Body of pancreas (tissue), 4 donors: ENCODE measurements around the gene TEX13B. TPM values are rescaled to one million over a fixed set of nuclear protein-coding genes. Genes with fewer than 3 reads are reported as not detected.
"Not testable (repeated sequence)": the region's sequence is repeated elsewhere in the genome, so short reads cannot be mapped to it uniquely, and the experiment has no call there.

Experiments
- ATAC-seq: fragments of 150-250 bp; one replicate; pipeline ENCODE4 v1.9.1; 2016
- DNase-seq, 4 donors: peaks; one replicate each; pipeline ENCODE4 v3.0.0-alpha.2; 2019
- H3K27ac ChIP-seq, 4 donors: fragments of 200-600 bp; sonication (generic); 1 replicate in 3 of 4; 2 replicates in 1 of 4; pipeline versions ENCODE4 v1.5.1 to v1.6.1; 2016 to 2019; ENCODE audit warnings: mild to moderate bottlenecking in 1 of 4, mixed read lengths in 1 of 4, moderate library complexity in 1 of 4
- H3K27me3 ChIP-seq, 2 donors: fragments of 200-600 bp; sonication (generic); one replicate each; pipeline ENCODE4 v1.6.0; 2016; ENCODE audit warnings: mild to moderate bottlenecking in 1 of 2
- H3K36me3 ChIP-seq, 2 donors: fragments of 200-600 bp; sonication (generic); replicated peaks in 1 of 2; 2 replicates each; pipeline ENCODE4 v1.5.1; 2016; ENCODE audit warnings: low read depth in 2 of 2; ENCODE audit not compliant: insufficient read depth in 1 of 2
- H3K4me1 ChIP-seq: fragments of 200-600 bp; sonication (generic); one replicate; pipeline ENCODE4 v1.6.0; 2016
- H3K4me3 ChIP-seq, 2 donors: fragments of 200-600 bp; sonication (generic); 1 replicate in 1 of 2; 2 replicates in 1 of 2; pipeline ENCODE4 v1.5.1; 2016 to 2019
- H3K9me3 ChIP-seq, 3 donors: fragments of 200-600 bp; sonication (generic); 1 replicate in 2 of 3; 2 replicates in 1 of 3; pipeline ENCODE4 v1.5.1; 2016
- CTCF ChIP-seq, 7 experiments: fragments of 450-650 bp in 4 of 7; fragments of 200-600 bp in 3 of 7; sonication (generic) in 3 of 7; IDR thresholded peaks; one replicate each; pipeline ENCODE4 v1.5.1; 2016 to 2019; ENCODE audit warnings: antibody characterized with exemption in 7 of 7
- POLR2A ChIP-seq, 3 donors: fragments of 450-650 bp; IDR thresholded peaks; one replicate each; pipeline ENCODE4 v1.6.1; 2016; ENCODE audit warnings: antibody characterized with exemption in 3 of 3, mild to moderate bottlenecking in 2 of 3
- WGBS, 2 donors: methylation state at CpG; one replicate each; pipeline ENCODE4 v1.1.5; 2017; 5-methylcytosine and 5-hydroxymethylcytosine counted together
- intact Hi-C: fragments of 100-400 bp; cut with DNase I; formaldehyde crosslinking; loops from one replicate; pipeline ENCODE4 v1.15.1; 2023
- total RNA-seq, 2 donors: library from RNA; depleted of rRNA; stranded (reverse); fragments of >200 nt; gene quantifications; one replicate each; pipeline ENCODE4 v1.1.0, GENCODE V29; 2016

TEX13B gene
- total RNA-seq, 2 donors from 2014 or later = not detected

- 77 to 80% methylated on average over 3 of the region's 3 CpGs for WGBS, 2 donors
- no peak for DNase-seq
These were observed 10.5 kb downstream of the TEX13B start for GRCh38 chrX:107971636-107972035.

GRCh38 chrX:107970073-107970472 is 12.1 kb downstream of the TEX13B start:
- H3K27ac ChIP-seq = no peak overlapping the region
- intact Hi-C loops = no loop called here
- whole genome bisulfite sequencing, 2 donors = 58 to 64% methylated on average over 2 of the region's 2 CpGs
- TF ChIP-seq POLR2A (IDR thresholded peaks at IDR 0.05) (no peak), CTCF (IDR thresholded peaks at IDR 0.05) (no peak)
- H3K4me3 ChIP-seq = no peak overlapping the region
- H3K27me3 ChIP-seq = no peaks in the 10 kb centered on the region
- H3K36me3 ChIP-seq = no peaks in the 10 kb centered on the region
- DNase-seq (no peak), ATAC-seq (no peak)
- H3K4me1 ChIP-seq = no peaks in the 10 kb centered on the region
- no peaks in the 10 kb centered on the region for H3K9me3 ChIP-seq

More at GRCh38 chrX:107971636-107972035, 10.5 kb downstream of the TEX13B start:
- Histone ChIP-seq H3K4me1 (no peaks in the 10 kb centered on the region), H3K9me3 (no peaks in the 10 kb centered on the region), H3K27ac (no peak overlapping the region), H3K36me3 (no peaks in the 10 kb centered on the region), H3K4me3 (no peak overlapping the region), H3K27me3 (no peaks in the 10 kb centered on the region)
- ATAC-seq = no peak
- TF ChIP-seq CTCF (IDR thresholded peaks at IDR 0.05) (no peak), POLR2A (IDR thresholded peaks at IDR 0.05) (no peak)
- intact Hi-C loops = no loop called here

GRCh38 chrX:107968623-107969022 is 13.5 kb downstream of the TEX13B start:
- 86 to 89% methylated on average over 5 of the region's 5 CpGs for WGBS, 2 donors
- TF ChIP-seq POLR2A (IDR thresholded peaks at IDR 0.05) (no peak), CTCF (IDR thresholded peaks at IDR 0.05) (no peak)

GRCh38 chrX:107955337-107955736 is 26.8 kb downstream of the TEX13B start:
- H3K27ac ChIP-seq, H3K4me3 ChIP-seq, intact Hi-C loops, H3K36me3 ChIP-seq, DNase-seq, H3K27me3 ChIP-seq, H3K9me3 ChIP-seq, ATAC-seq, H3K4me1 ChIP-seq: not testable (repeated sequence)

More at GRCh38 chrX:107968623-107969022, 13.5 kb downstream of the TEX13B start:
- no peaks in the 10 kb centered on the region for H3K4me1 ChIP-seq
- no peak for ATAC-seq
- DNase-seq = no peak
- H3K36me3 ChIP-seq = no peaks in the 10 kb centered on the region
- intact Hi-C loops = no loop called here
- no peak overlapping the region for H3K27ac ChIP-seq
- no peaks in the 10 kb centered on the region for H3K27me3 ChIP-seq
- H3K4me3 ChIP-seq = no peak overlapping the region
- H3K9me3 ChIP-seq = no peaks in the 10 kb centered on the region

GRCh38 chrX:107940095-107940494 is 42.1 kb downstream of the TEX13B start:
- Histone ChIP-seq H3K36me3 (no peaks in the 10 kb centered on the region), H3K4me1 (peaks cover 4% of the 10 kb centered on the region), H3K9me3 (no peaks in the 10 kb centered on the region), H3K27ac (no peak overlapping the region), H3K27me3 (no peaks in the 10 kb centered on the region), H3K4me3 (no peak overlapping the region)
- DNase-seq (no peak), ATAC-seq (no peak)
- 78 to 81% methylated on average over 3 of the region's 3 CpGs for WGBS, 2 donors
- TF ChIP-seq CTCF (IDR thresholded peaks at IDR 0.05) = no peak
- TF ChIP-seq POLR2A (IDR thresholded peaks at IDR 0.05) = no peak
- intact Hi-C loops = no loop called here
